Smooth muscle cell (in vitro differentiated cells): Measurements from ENCODE around the gene CNKSR3. TPM values are rescaled to one million over a fixed set of nuclear protein-coding genes. Genes with fewer than 3 reads are reported as not detected.

Experiments used
- DNase-seq: peaks from one replicate; lab custom pipeline; 2025; ENCODE audit not compliant: unreplicated experiment; lab: John Stamatoyannopoulos, UW
- H2AFZ ChIP-seq: fragments of 200-600 bp; sonication (generic); 2 replicates; pipeline ENCODE4 v1.6.0; 2016; ENCODE audit warnings: antibody characterized with exemption, low read depth, mild to moderate bottlenecking
- H3F3A ChIP-seq: fragments of 200-600 bp; sonication (generic); 2 replicates; pipeline ENCODE4 v1.6.0; 2017; ENCODE audit warnings: antibody characterized with exemption, low read depth
- H3K27ac ChIP-seq: fragments of 200-600 bp; sonication (generic); 2 replicates; pipeline ENCODE4 v1.5.1; 2016; ENCODE audit warnings: low read depth, mild to moderate bottlenecking
- H3K27me3 ChIP-seq: fragments of 200-600 bp; sonication (generic); 2 replicates; pipeline ENCODE4 v1.6.1; 2016; ENCODE audit warnings: low read depth, mild to moderate bottlenecking
- H3K36me3 ChIP-seq: fragments of 200-600 bp; sonication (generic); 2 replicates; pipeline ENCODE4 v1.5.1; 2016; ENCODE audit warnings: low read depth
- H3K4me1 ChIP-seq: fragments of 200-600 bp; sonication (generic); 2 replicates; pipeline ENCODE4 v1.5.1; 2016; ENCODE audit warnings: low read depth
- H3K4me2 ChIP-seq: fragments of 200-600 bp; sonication (generic); 2 replicates; pipeline ENCODE4 v1.6.0; 2016; ENCODE audit warnings: mild to moderate bottlenecking
- H3K4me3 ChIP-seq: fragments of 200-600 bp; sonication (generic); 2 replicates; pipeline ENCODE4 v1.5.1; 2016; ENCODE audit warnings: mild to moderate bottlenecking
- H3K79me2 ChIP-seq: fragments of 200-600 bp; sonication (generic); 2 replicates; pipeline ENCODE4 v1.6.0; 2016; ENCODE audit warnings: low read depth, mild to moderate bottlenecking
- H3K9ac ChIP-seq: fragments of 200-600 bp; sonication (generic); 2 replicates; pipeline ENCODE4 v1.6.0; 2016; ENCODE audit warnings: low read depth
- H3K9me3 ChIP-seq: fragments of 200-600 bp; sonication (generic); replicated peaks from 2 replicates; pipeline ENCODE4 v1.5.1; 2016; ENCODE audit warnings: low read depth
- H4K20me1 ChIP-seq: fragments of 200-600 bp; sonication (generic); 2 replicates; pipeline ENCODE4 v1.6.0; 2016; ENCODE audit warnings: low read depth
- CTCF ChIP-seq: fragments of 200-600 bp; sonication (generic); IDR thresholded peaks from 2 replicates; pipeline ENCODE4 v1.5.1; 2017; ENCODE audit warnings: borderline replicate concordance, mild to moderate bottlenecking, antibody characterized with exemption; ENCODE audit not compliant: insufficient read depth, poor library complexity, severe bottlenecking
- WGBS: methylation state at CpG from one replicate; pipeline ENCODE4 v1.1.7; 2016; ENCODE audit warnings: low lambda C conversion rate; 5-methylcytosine and 5-hydroxymethylcytosine counted together
- polyA plus RNA-seq: library from polyadenylated mRNA; unstranded; fragments of >200 nt; fragmentation: Nextera tagmentation; extraction: Ambion mirVana; gene quantifications from 2 replicates; pipeline ENCODE4 v1.2.1, GENCODE V29; 2016
- total RNA-seq: library from RNA; depleted of rRNA; stranded (reverse); fragments of >200 nt; gene quantifications from 2 replicates; pipeline ENCODE4 v1.2.3, GENCODE V29; 2014

The CNKSR3 gene
- total and polyA plus RNA-seq, 2 experiments from 2014 or later: 5.0 to 5.5 TPM

GRCh38 chr6:154504865-154505449 is 5.5 kb downstream of the CNKSR3 start:
- no peaks in the 10 kb centered on the region for H3K36me3 ChIP-seq
- 96% methylated on average over 5 of the region's 5 CpGs for WGBS

GRCh38 chr6:154504102-154504501 is 6.4 kb downstream of the CNKSR3 start:
- TF ChIP-seq CTCF: no peak
- H3K36me3 ChIP-seq: no peaks in the 10 kb centered on the region
- WGBS: 79% methylated on average over 4 of the region's 4 CpGs
- no peak overlapping the region for H3K27ac ChIP-seq
- peaks cover 10% of the 10 kb centered on the region for H3K4me1 ChIP-seq
- no peaks in the 10 kb centered on the region for H3K9me3 ChIP-seq
- peaks cover 40% of the 10 kb centered on the region for H4K20me1 ChIP-seq
- H3F3A ChIP-seq: no peaks in the 10 kb centered on the region
- H3K4me3 ChIP-seq: no peak overlapping the region
- H3K4me2 ChIP-seq: no peak overlapping the region
- H3K9ac ChIP-seq: no peak overlapping the region
- peaks cover 39% of the 10 kb centered on the region for H3K79me2 ChIP-seq
- no peaks in the 10 kb centered on the region for H3K27me3 ChIP-seq
- no peak overlapping the region for H2AFZ ChIP-seq
- DNase-seq: no peak

More at GRCh38 chr6:154504865-154505449, 5.5 kb downstream of the CNKSR3 start:
- no peak overlapping the region for H3K4me2 ChIP-seq
- H2AFZ ChIP-seq: no peak overlapping the region
- H3K4me3 ChIP-seq: no peak overlapping the region
- H3F3A ChIP-seq: no peaks in the 10 kb centered on the region
- TF ChIP-seq CTCF: no peak
- H3K27me3 ChIP-seq: no peaks in the 10 kb centered on the region
- no peaks in the 10 kb centered on the region for H3K9me3 ChIP-seq
- no peak for DNase-seq
- no peak overlapping the region for H3K27ac ChIP-seq
- H3K9ac ChIP-seq: no peak overlapping the region
- peaks cover 10% of the 10 kb centered on the region for H3K4me1 ChIP-seq
- H3K79me2 ChIP-seq: peaks cover 42% of the 10 kb centered on the region
- peaks cover 36% of the 10 kb centered on the region for H4K20me1 ChIP-seq

GRCh38 chr6:154503658-154504057 is 6.8 kb downstream of the CNKSR3 start:
- WGBS: 50% methylated on average over 5 of the region's 5 CpGs
- no peaks in the 10 kb centered on the region for H3K36me3 ChIP-seq
- H4K20me1 ChIP-seq: peaks cover 40% of the 10 kb centered on the region
- no peak overlapping the region for H3K4me2 ChIP-seq
- no peak for DNase-seq
- H3K79me2 ChIP-seq: peaks cover 35% of the 10 kb centered on the region
- no peak overlapping the region for H2AFZ ChIP-seq
- H3K9ac ChIP-seq: no peak overlapping the region
- no peaks in the 10 kb centered on the region for H3K27me3 ChIP-seq
- H3K27ac ChIP-seq: no peak overlapping the region
- H3K4me3 ChIP-seq: no peak overlapping the region
- no peaks in the 10 kb centered on the region for H3K9me3 ChIP-seq
- no peak for TF ChIP-seq CTCF
- H3K4me1 ChIP-seq: peaks cover 6% of the 10 kb centered on the region
- no peaks in the 10 kb centered on the region for H3F3A ChIP-seq

- Histone ChIP-seq H3K36me3 (no peaks in the 10 kb centered on the region), H3K9me3 (no peaks in the 10 kb centered on the region), H3K4me2 (no peak overlapping the region), H3K4me3 (no peak overlapping the region), H3F3A (no peaks in the 10 kb centered on the region), H4K20me1 (peaks cover 35% of the 10 kb centered on the region), H3K79me2 (peaks cover 25% of the 10 kb centered on the region), H3K27ac (no peak overlapping the region), H3K27me3 (no peaks in the 10 kb centered on the region), H3K9ac (no peak overlapping the region), H2AFZ (no peak overlapping the region), H3K4me1 (no peaks in the 10 kb centered on the region)
- no peak for DNase-seq
- 97% methylated on average over 7 of the region's 7 CpGs for WGBS
- no peak for TF ChIP-seq CTCF
These were observed 7.9 kb downstream of the CNKSR3 start for GRCh38 chr6:154502553-154502952.
